GM12801 (cell line): Measurements from ENCODE around the gene CRHR1.

ENCODE experiments used
- TF ChIP-seq, protein P1 (sequence below): IDR thresholded peaks from one replicate; pipeline ENCODE4 v1.5.1; 2011; ENCODE audit warnings: control low read depth; ENCODE audit not compliant: insufficient read length; ENCODE audit errors: extremely low read depth

The CRHR1 gene

GRCh38 chr17:45786349-45786748 is 2.2 kb downstream of the CRHR1 start:
- TF ChIP-seq, protein P1, sequence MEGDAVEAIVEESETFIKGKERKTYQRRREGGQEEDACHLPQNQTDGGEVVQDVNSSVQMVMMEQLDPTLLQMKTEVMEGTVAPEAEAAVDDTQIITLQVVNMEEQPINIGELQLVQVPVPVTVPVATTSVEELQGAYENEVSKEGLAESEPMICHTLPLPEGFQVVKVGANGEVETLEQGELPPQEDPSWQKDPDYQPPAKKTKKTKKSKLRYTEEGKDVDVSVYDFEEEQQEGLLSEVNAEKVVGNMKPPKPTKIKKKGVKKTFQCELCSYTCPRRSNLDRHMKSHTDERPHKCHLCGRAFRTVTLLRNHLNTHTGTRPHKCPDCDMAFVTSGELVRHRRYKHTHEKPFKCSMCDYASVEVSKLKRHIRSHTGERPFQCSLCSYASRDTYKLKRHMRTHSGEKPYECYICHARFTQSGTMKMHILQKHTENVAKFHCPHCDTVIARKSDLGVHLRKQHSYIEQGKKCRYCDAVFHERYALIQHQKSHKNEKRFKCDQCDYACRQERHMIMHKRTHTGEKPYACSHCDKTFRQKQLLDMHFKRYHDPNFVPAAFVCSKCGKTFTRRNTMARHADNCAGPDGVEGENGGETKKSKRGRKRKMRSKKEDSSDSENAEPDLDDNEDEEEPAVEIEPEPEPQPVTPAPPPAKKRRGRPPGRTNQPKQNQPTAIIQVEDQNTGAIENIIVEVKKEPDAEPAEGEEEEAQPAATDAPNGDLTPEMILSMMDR = no peak

DNA sequence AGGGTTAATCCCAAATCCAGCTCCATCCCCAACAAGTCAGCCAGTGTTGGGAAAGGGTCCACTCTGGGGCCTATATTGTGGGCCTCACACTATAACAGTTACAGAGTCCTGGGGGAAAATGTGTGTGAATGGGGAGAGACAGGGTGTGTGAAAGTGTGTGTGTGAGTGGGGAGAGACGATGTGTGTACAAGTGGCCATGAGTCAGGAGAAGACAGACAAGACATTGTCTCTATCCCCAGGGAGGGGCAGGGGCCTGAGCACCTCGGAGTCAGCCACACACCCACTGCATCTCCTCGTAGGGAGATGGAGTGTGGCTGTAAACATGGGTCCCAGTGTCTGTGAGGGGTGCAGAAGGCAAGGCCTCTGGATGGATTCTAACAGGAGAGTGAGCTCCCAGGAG is 2.9 kb downstream of the CRHR1 start:
- TF ChIP-seq, protein P1 = no peak

DNA sequence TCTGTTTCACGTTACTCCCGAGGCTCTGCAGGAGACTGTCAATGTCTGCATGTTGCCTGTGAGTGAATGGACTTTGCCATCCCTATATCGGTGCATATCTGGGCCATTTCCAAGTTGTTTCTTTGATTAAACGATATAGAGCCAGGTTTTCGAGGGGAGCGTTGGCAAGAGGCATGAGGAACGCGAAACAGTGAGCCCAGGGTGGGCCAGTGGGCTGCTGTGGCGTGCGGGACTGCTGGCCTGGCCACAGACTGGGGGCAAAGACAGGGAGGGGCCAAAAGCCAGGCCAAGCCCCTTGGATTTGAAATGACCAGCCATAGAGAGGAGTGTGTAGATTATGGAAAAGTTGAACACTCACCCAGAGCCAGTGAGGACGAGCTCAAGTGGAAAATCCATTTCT is 3.5 kb downstream of the CRHR1 start:
- TF ChIP-seq, protein P1 = no peak

DNA sequence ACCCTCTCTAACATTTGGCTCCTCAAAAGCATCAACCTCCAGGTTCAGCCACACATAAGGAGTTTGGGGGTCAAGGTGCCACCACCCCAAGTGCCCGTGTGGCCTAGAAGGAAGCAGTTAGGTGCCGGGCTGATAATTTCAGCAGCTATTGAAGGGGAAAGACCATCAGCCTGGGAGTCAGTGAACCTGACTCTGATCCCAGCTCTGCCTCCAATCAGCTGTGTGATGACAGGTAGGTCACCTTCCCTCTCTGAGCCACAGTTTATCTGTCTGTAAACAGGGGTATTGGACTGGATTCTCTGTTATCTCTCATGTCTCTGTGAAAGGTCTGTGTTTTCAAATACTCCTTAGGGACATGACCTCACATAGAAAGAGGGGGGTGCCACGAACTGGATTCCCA is 3.9 kb downstream of the CRHR1 start:
- TF ChIP-seq, protein P1 = no peak

GRCh38 chr17:45789874-45790273 is 5.8 kb downstream of the CRHR1 start:
- TF ChIP-seq, protein P1 = no peak

- TF ChIP-seq, protein P1 = no peak
These were observed 6.3 kb downstream of the CRHR1 start for GRCh38 chr17:45790296-45790922.

- TF ChIP-seq, protein P1 = no peak
These were observed 7.0 kb downstream of the CRHR1 start for GRCh38 chr17:45791041-45791582.
